Measurements from ENCODE around the gene CMTM7.

Gene CMTM7

GRCh38 chr3:32355751-32356291 is 35.8 kb upstream of the CMTM7 start:
- TF ChIP-seq CTCF (IDR thresholded peaks at IDR 0.05; ENCODE audit: insufficient read depth, low read depth, low read length, missing control alignments) = no peak
- no peak overlapping the region for H3K4me3 ChIP-seq (ENCODE audit: low read length)
- no peak for DNase-seq (ENCODE audit: low read depth)

GRCh38 chr3:32359766-32360492 is 31.7 kb upstream of the CMTM7 start:
- TF ChIP-seq CTCF (IDR thresholded peaks at IDR 0.05; ENCODE audit: insufficient read depth, low read depth, low read length, missing control alignments) = no peak

GRCh38 chr3:32360493-32360827 is 31.2 kb upstream of the CMTM7 start:
- H3K4me3 ChIP-seq (ENCODE audit: low read length) = no peak overlapping the region
- DNase-seq (ENCODE audit: low read depth) = no peak
- no peak for TF ChIP-seq CTCF (IDR thresholded peaks at IDR 0.05; ENCODE audit: insufficient read depth, low read depth, low read length, missing control alignments)

More at GRCh38 chr3:32359766-32360492, 31.7 kb upstream of the CMTM7 start:
- no peak for DNase-seq (ENCODE audit: low read depth)
- no peak overlapping the region for H3K4me3 ChIP-seq (ENCODE audit: low read length)

GRCh38 chr3:32366638-32367397 is 24.8 kb upstream of the CMTM7 start:
- TF ChIP-seq CTCF (IDR thresholded peaks at IDR 0.05; ENCODE audit: insufficient read depth, low read depth, low read length, missing control alignments) = no peak
- no peak overlapping the region for H3K4me3 ChIP-seq (ENCODE audit: low read length)
- peak; percentile 36 for DNase-seq (ENCODE audit: low read depth)

- DNase-seq (ENCODE audit: low read depth) = no peak
- no peak for TF ChIP-seq CTCF (IDR thresholded peaks at IDR 0.05; ENCODE audit: insufficient read depth, low read depth, low read length, missing control alignments)
- no peak overlapping the region for H3K4me3 ChIP-seq (ENCODE audit: low read length)
These were observed 24.2 kb upstream of the CMTM7 start for GRCh38 chr3:32367442-32367841.

- DNase-seq (ENCODE audit: low read depth) = no peak
- no peak overlapping the region for H3K4me3 ChIP-seq (ENCODE audit: low read length)
- no peak for TF ChIP-seq CTCF (IDR thresholded peaks at IDR 0.05; ENCODE audit: insufficient read depth, low read depth, low read length, missing control alignments)
These were observed 20.0 kb upstream of the CMTM7 start for GRCh38 chr3:32371461-32372212.
